Neural progenitor cell (in vitro differentiated cells): ENCODE results near the gene ZFPM1.

Experiments
- EZH2 ChIP-seq: fragments of 200-600 bp; sonication (generic); IDR thresholded peaks from 2 replicates; pipeline ENCODE4 v1.6.1; 2017; ENCODE audit warnings: antibody characterized with exemption, mild to moderate bottlenecking, moderate library complexity
- EZH2phosphoT487 ChIP-seq: fragments of 200-600 bp; sonication (generic); IDR thresholded peaks from 2 replicates; pipeline ENCODE4 v1.6.1; 2017; ENCODE audit warnings: antibody characterized with exemption
- TF ChIP-seq, protein P1 (sequence below): fragments of 200-600 bp; sonication (generic); IDR thresholded peaks from 2 replicates; pipeline ENCODE4 v1.5.1; 2017; ENCODE audit warnings: antibody characterized with exemption, mild to moderate bottlenecking

DNA sequence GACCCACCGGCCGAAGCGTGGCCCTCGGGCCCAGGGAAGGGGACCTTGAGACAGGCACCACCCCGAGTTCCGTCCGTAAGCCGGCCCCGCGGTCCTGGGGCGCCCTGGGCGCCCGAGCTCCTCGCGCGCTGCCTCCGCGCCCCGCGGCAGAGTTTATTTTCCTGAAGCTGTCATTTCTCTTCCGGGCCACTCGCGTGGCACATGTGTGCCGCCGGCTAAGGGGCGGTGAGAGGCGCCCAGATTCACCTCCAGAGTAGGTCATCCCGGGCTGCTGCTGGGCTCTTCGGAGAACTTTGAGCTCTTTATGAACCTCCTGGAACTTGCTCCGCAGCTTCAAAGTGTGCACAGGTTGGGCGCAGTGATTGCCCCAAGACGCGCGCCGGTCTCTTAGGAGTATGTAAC is 117.6 kb downstream of the ZFPM1 start:
- no peak for TF ChIP-seq EZH2phosphoT487
- TF ChIP-seq, protein P1, sequence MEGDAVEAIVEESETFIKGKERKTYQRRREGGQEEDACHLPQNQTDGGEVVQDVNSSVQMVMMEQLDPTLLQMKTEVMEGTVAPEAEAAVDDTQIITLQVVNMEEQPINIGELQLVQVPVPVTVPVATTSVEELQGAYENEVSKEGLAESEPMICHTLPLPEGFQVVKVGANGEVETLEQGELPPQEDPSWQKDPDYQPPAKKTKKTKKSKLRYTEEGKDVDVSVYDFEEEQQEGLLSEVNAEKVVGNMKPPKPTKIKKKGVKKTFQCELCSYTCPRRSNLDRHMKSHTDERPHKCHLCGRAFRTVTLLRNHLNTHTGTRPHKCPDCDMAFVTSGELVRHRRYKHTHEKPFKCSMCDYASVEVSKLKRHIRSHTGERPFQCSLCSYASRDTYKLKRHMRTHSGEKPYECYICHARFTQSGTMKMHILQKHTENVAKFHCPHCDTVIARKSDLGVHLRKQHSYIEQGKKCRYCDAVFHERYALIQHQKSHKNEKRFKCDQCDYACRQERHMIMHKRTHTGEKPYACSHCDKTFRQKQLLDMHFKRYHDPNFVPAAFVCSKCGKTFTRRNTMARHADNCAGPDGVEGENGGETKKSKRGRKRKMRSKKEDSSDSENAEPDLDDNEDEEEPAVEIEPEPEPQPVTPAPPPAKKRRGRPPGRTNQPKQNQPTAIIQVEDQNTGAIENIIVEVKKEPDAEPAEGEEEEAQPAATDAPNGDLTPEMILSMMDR, result no peak
- no peak for TF ChIP-seq EZH2
